ENCODE data around the gene CRMP1.

CRMP1 gene

GRCh38 chr4:5798462-5798861, 94.4 kb downstream of the CRMP1 start:
- DNase-seq (ENCODE audit: low read depth, low spot score) = no peak

- no peak for DNase-seq (ENCODE audit: low read depth, low spot score)
These were observed 95.0 kb downstream of the CRMP1 start for GRCh38 chr4:5797866-5798265.

GRCh38 chr4:5796976-5797375, 95.9 kb downstream of the CRMP1 start:
- DNase-seq (ENCODE audit: low read depth, low spot score) = no peak

- DNase-seq (ENCODE audit: low read depth, low spot score) = no peak
These were observed 97.3 kb downstream of the CRMP1 start for GRCh38 chr4:5795580-5795979.

GRCh38 chr4:5793514-5793913, 99.4 kb downstream of the CRMP1 start:
- DNase-seq (ENCODE audit: low read depth, low spot score) = no peak

GRCh38 chr4:5791654-5792053, 101.2 kb downstream of the CRMP1 start:
- DNase-seq (ENCODE audit: low read depth, low spot score) = no peak

- no peak for DNase-seq (ENCODE audit: low read depth, low spot score)
These were observed 102.4 kb downstream of the CRMP1 start for GRCh38 chr4:5790546-5790857.

- no peak for DNase-seq (ENCODE audit: low read depth, low spot score)
These were observed 103.7 kb downstream of the CRMP1 start for GRCh38 chr4:5789141-5789540.

- no peak for DNase-seq (ENCODE audit: low read depth, low spot score)
These were observed 104.7 kb downstream of the CRMP1 start for GRCh38 chr4:5788144-5788543.

GRCh38 chr4:5787311-5787710, 105.6 kb downstream of the CRMP1 start:
- DNase-seq (ENCODE audit: low read depth, low spot score) = no peak

GRCh38 chr4:5785806-5786680, 106.8 kb downstream of the CRMP1 start:
- no peak for DNase-seq (ENCODE audit: low read depth, low spot score)

- DNase-seq (ENCODE audit: low read depth, low spot score) = no peak
These were observed 107.8 kb downstream of the CRMP1 start for GRCh38 chr4:5784960-5785611.

- no peak for DNase-seq (ENCODE audit: low read depth, low spot score)
These were observed 108.9 kb downstream of the CRMP1 start for GRCh38 chr4:5784021-5784420.

- DNase-seq (ENCODE audit: low read depth, low spot score) = no peak
These were observed 109.4 kb downstream of the CRMP1 start for GRCh38 chr4:5783486-5783885.

- no peak for DNase-seq (ENCODE audit: low read depth, low spot score)
These were observed 109.9 kb downstream of the CRMP1 start for GRCh38 chr4:5782829-5783476.

- no peak for DNase-seq (ENCODE audit: low read depth, low spot score)
These were observed 111.2 kb downstream of the CRMP1 start for GRCh38 chr4:5781691-5782090.

GRCh38 chr4:5780831-5781480, 111.9 kb downstream of the CRMP1 start:
- no peak for DNase-seq (ENCODE audit: low read depth, low spot score)

- DNase-seq (ENCODE audit: low read depth, low spot score) = no peak
These were observed 116.4 kb downstream of the CRMP1 start for GRCh38 chr4:5776510-5776909.

GRCh38 chr4:5774416-5775036, 118.4 kb downstream of the CRMP1 start:
- no peak for DNase-seq (ENCODE audit: low read depth, low spot score)

GRCh38 chr4:5773271-5773555, 119.7 kb downstream of the CRMP1 start:
- no peak for DNase-seq (ENCODE audit: low read depth, low spot score)

GRCh38 chr4:5772528-5773270, 120.2 kb downstream of the CRMP1 start:
- DNase-seq (ENCODE audit: low read depth, low spot score) = no peak

Measured in brain pericyte (primary cell).